GM12892 (cell line): ENCODE measurements around the gene ARMC2. TPM values are rescaled to one million over a fixed set of nuclear protein-coding genes. Genes with fewer than 3 reads are reported as not detected.

Experiments used
- DNase-seq: peaks from one replicate; pipeline ENCODE4 v3.0.0; 2011; ENCODE audit not compliant: insufficient read length
- FAIRE-seq: peaks from 2 replicates; lab custom pipeline; 2011; peaks lifted over from hg19 to GRCh38; lab: Jason Lieb, UNC
- POLR2A ChIP-seq: IDR thresholded peaks from 2 replicates; pipeline ENCODE4 v1.6.1; 2011; ENCODE audit warnings: low read depth, low read length, control low read depth
- POLR2AphosphoS5 ChIP-seq: IDR thresholded peaks from 2 replicates; pipeline ENCODE4 v1.6.1; 2011; ENCODE audit warnings: low read depth, low read length, control low read depth
- TAF1 ChIP-seq: IDR thresholded peaks from 2 replicates; pipeline ENCODE4 v1.6.1; 2011; ENCODE audit warnings: low read depth, mild to moderate bottlenecking, control low read depth, low read length, borderline replicate concordance
- polyA plus RNA-seq: library from polyadenylated mRNA; unstranded; fragments of >200 nt; gene quantifications from one replicate; pipeline ENCODE4 v1.2.1, GENCODE V29; 2012; ENCODE audit warnings: missing spikeins, inconsistent platforms; ENCODE audit not compliant: missing spikeins

The ARMC2 gene
- polyA plus RNA-seq, result 0.47 TPM

GRCh38 chr6:108848116-108848868 lies at the start of gene ARMC2:
Gene ARMC2, plus strand, starts transcription at chr6:108848422. Its CDS starts 5,846 bp downstream, at chr6:108854268.
- FAIRE-seq, result peak; percentile 96
- TF ChIP-seq POLR2AphosphoS5 (no peak), POLR2A (no peak), TAF1 (no peak)
- peak; percentile 80 for DNase-seq

GRCh38 chr6:108798670-108799353 lies 49.4 kb upstream of the ARMC2 start:
- no peak for FAIRE-seq
- TF ChIP-seq POLR2AphosphoS5 (no peak), TAF1 (no peak), POLR2A (no peak)
- DNase-seq, result no peak

GRCh38 chr6:108799354-108799717 lies 48.9 kb upstream of the ARMC2 start:
- DNase-seq, result no peak
- FAIRE-seq, result no peak

GRCh38 chr6:108799791-108800190 lies 48.4 kb upstream of the ARMC2 start:
- TF ChIP-seq POLR2AphosphoS5, result no peak
- TF ChIP-seq TAF1, result no peak
- no peak for TF ChIP-seq POLR2A
- no peak for DNase-seq
- no peak for FAIRE-seq

More at GRCh38 chr6:108799354-108799717, 48.9 kb upstream of the ARMC2 start:
- TF ChIP-seq POLR2AphosphoS5 (no peak), TAF1 (no peak), POLR2A (no peak)

- no peak for FAIRE-seq
- no peak for DNase-seq
- TF ChIP-seq POLR2AphosphoS5 (no peak), TAF1 (no peak), POLR2A (no peak)
Observed at GRCh38 chr6:108800427-108800864, 47.8 kb upstream of the ARMC2 start.

GRCh38 chr6:108801366-108801765 lies 46.9 kb upstream of the ARMC2 start:
- TF ChIP-seq POLR2AphosphoS5, result no peak
- FAIRE-seq (peak; percentile 14), DNase-seq (no peak)

GRCh38 chr6:108803982-108804490 lies 44.2 kb upstream of the ARMC2 start:
- TF ChIP-seq TAF1 (no peak), POLR2AphosphoS5 (no peak), POLR2A (no peak)
- FAIRE-seq, result no peak

GRCh38 chr6:108804956-108805355 lies 43.3 kb upstream of the ARMC2 start:
- FAIRE-seq (no peak), DNase-seq (no peak)

More at GRCh38 chr6:108803982-108804490, 44.2 kb upstream of the ARMC2 start:
- no peak for DNase-seq

GRCh38 chr6:108805611-108806167 lies 42.5 kb upstream of the ARMC2 start:
- DNase-seq (no peak), FAIRE-seq (peak; percentile 87)
- TF ChIP-seq POLR2A, result no peak
- no peak for TF ChIP-seq TAF1
- TF ChIP-seq POLR2AphosphoS5, result no peak

More at GRCh38 chr6:108804956-108805355, 43.3 kb upstream of the ARMC2 start:
- TF ChIP-seq POLR2AphosphoS5 (no peak), POLR2A (no peak), TAF1 (no peak)

- FAIRE-seq, result no peak
- no peak for DNase-seq
- TF ChIP-seq TAF1 (no peak), POLR2AphosphoS5 (no peak), POLR2A (no peak)
Observed at GRCh38 chr6:108806171-108806570, 42.1 kb upstream of the ARMC2 start.

- TF ChIP-seq TAF1, result no peak
- TF ChIP-seq POLR2AphosphoS5, result no peak
- DNase-seq (no peak), FAIRE-seq (no peak)
Observed at GRCh38 chr6:108806665-108807064, 41.6 kb upstream of the ARMC2 start.

- DNase-seq, result no peak
- no peak for TF ChIP-seq POLR2A
- no peak for TF ChIP-seq TAF1
- TF ChIP-seq POLR2AphosphoS5, result no peak
- FAIRE-seq, result no peak
Observed at GRCh38 chr6:108807928-108808327, 40.3 kb upstream of the ARMC2 start.

- FAIRE-seq (no peak), DNase-seq (no peak)
- TF ChIP-seq POLR2AphosphoS5, result no peak
- no peak for TF ChIP-seq TAF1
- no peak for TF ChIP-seq POLR2A
Observed at GRCh38 chr6:108809211-108809610, 39.0 kb upstream of the ARMC2 start.
